WTC11 (cell line): Measurements from ENCODE around the gene PRRC2B.

Experiments used
- CTCF ChIP-seq: fragments of 200-600 bp; IDR thresholded peaks from 2 replicates; pipeline ENCODE4 v1.8.0; 2022; ENCODE audit warnings: antibody characterized with exemption
- ESRRA ChIP-seq: sonication (generic); formaldehyde crosslinking; IDR thresholded peaks from 2 replicates; pipeline ENCODE4 v1.8.1; 2022; ENCODE audit warnings: mild to moderate bottlenecking, missing genetic modification reagents, borderline replicate concordance
- IRF2 ChIP-seq: sonication (generic); formaldehyde crosslinking; IDR thresholded peaks from 2 replicates; pipeline ENCODE4 v1.8.0; 2022; ENCODE audit warnings: low read depth, missing genetic modification reagents, borderline replicate concordance
- JUN ChIP-seq: sonication (generic); formaldehyde crosslinking; IDR thresholded peaks from 2 replicates; pipeline ENCODE4 v1.8.0; 2023; ENCODE audit warnings: mild to moderate bottlenecking, missing genetic modification reagents
- MAX ChIP-seq: sonication (generic); formaldehyde crosslinking; IDR thresholded peaks from 2 replicates; pipeline ENCODE4 v1.8.0; 2022; ENCODE audit warnings: mild to moderate bottlenecking, missing genetic modification reagents
- SMAD3 ChIP-seq: sonication (generic); formaldehyde crosslinking; IDR thresholded peaks from 2 replicates; pipeline ENCODE4 v1.8.0; 2022; ENCODE audit warnings: missing genetic modification reagents, mild to moderate bottlenecking, borderline replicate concordance
- TEAD4 ChIP-seq: sonication (generic); formaldehyde crosslinking; IDR thresholded peaks from 2 replicates; pipeline ENCODE4 v1.8.0; 2022; ENCODE audit warnings: mild to moderate bottlenecking, missing genetic modification reagents
- ZBTB21 ChIP-seq: sonication (generic); formaldehyde crosslinking; IDR thresholded peaks from 2 replicates; pipeline ENCODE4 v1.8.1; 2023; ENCODE audit warnings: mild to moderate bottlenecking, missing genetic modification reagents, borderline replicate concordance

- TF ChIP-seq SMAD3 (CRISPR knock-in tag) (no peak), CTCF (no peak), ZBTB21 (no peak), TEAD4 (no peak), MAX (CRISPR knock-in tag) (no peak), JUN (no peak), IRF2 (CRISPR knock-in tag) (no peak), ESRRA (CRISPR knock-in tag) (no peak)
These were observed 135.1 kb downstream of the PRRC2B start for GRCh38 chr9:131528886-131529505.
